Omental fat pad (tissue), 4 donors: ENCODE measurements around the gene SMC1B. TPM values are rescaled to one million over a fixed set of nuclear protein-coding genes. Genes with fewer than 3 reads are reported as not detected.
"Not testable (repeated sequence)": the region's sequence is repeated elsewhere in the genome, so short reads cannot be mapped to it uniquely, and the experiment has no call there.

Experiments
- ATAC-seq: fragments of 150-250 bp; one replicate; pipeline ENCODE4 v1.9.1; 2016; ENCODE audit warnings: mild to moderate bottlenecking, moderate library complexity; ENCODE audit not compliant: low FRiP score
- DNase-seq: peaks from one replicate; pipeline ENCODE4 v3.0.0-alpha.2; 2019; ENCODE audit warnings: low spot score
- CTCF ChIP-seq, 3 donors: fragments of 450-650 bp; IDR thresholded peaks; one replicate each; pipeline ENCODE4 v1.5.1; 2016 to 2017; ENCODE audit warnings: antibody characterized with exemption in 3 of 3, mild to moderate bottlenecking in 3 of 3, moderate library complexity in 2 of 3
- total RNA-seq, 4 donors: library from RNA; depleted of rRNA; stranded (reverse); fragments of >200 nt; gene quantifications; one replicate each; pipeline ENCODE4 v1.1.0, GENCODE V29; 2016

Gene SMC1B
- total RNA-seq, 4 donors from 2014 or later: not detected

GRCh38 chr22:45450921-45451651 lies 37.7 kb upstream of the SMC1B start:
- no peak for TF ChIP-seq CTCF (IDR thresholded peaks at IDR 0.05)
- ATAC-seq (peak; percentile 87), DNase-seq (no peak)

- DNase-seq: no peak
- no peak for TF ChIP-seq CTCF (IDR thresholded peaks at IDR 0.05)
- ATAC-seq: no peak
Observed at GRCh38 chr22:45450101-45450785, 36.8 kb upstream of the SMC1B start.

- ATAC-seq, DNase-seq: not testable (repeated sequence)
Observed at GRCh38 chr22:45449442-45449841, 36.0 kb upstream of the SMC1B start.

- no peak for ATAC-seq
- no peak for TF ChIP-seq CTCF (IDR thresholded peaks at IDR 0.05)
- no peak for DNase-seq
Observed at GRCh38 chr22:45448431-45448830, 35.0 kb upstream of the SMC1B start.

- ATAC-seq, DNase-seq: not testable (repeated sequence)
Observed at GRCh38 chr22:45447596-45447995, 34.2 kb upstream of the SMC1B start.

GRCh38 chr22:45446216-45446615 lies 32.8 kb upstream of the SMC1B start:
- no peak for DNase-seq
- no peak for TF ChIP-seq CTCF (IDR thresholded peaks at IDR 0.05)
- ATAC-seq: peak; percentile 62

- TF ChIP-seq CTCF (IDR thresholded peaks at IDR 0.05): no peak
- no peak for DNase-seq
- ATAC-seq: no peak
Observed at GRCh38 chr22:45445031-45445710, 31.8 kb upstream of the SMC1B start.

GRCh38 chr22:45444168-45444567 lies 30.8 kb upstream of the SMC1B start:
- TF ChIP-seq CTCF (IDR thresholded peaks at IDR 0.05): no peak
- ATAC-seq (no peak), DNase-seq (no peak)
